Thyroid gland (tissue), 4 donors: ENCODE measurements around the gene ZKSCAN7. TPM values are rescaled to one million over a fixed set of nuclear protein-coding genes. Genes with fewer than 3 reads are reported as not detected.
"Not testable (repeated sequence)": the region's sequence is repeated elsewhere in the genome, so short reads cannot be mapped to it uniquely, and the experiment has no call there.

Source experiments
- DNase-seq, 2 donors: peaks; one replicate each; pipeline ENCODE4 v3.0.0-alpha.2; 2019
- H3K27ac ChIP-seq, 3 donors: fragments of 200-600 bp; sonication (generic); 1 replicate in 2 of 3; 2 replicates in 1 of 3; pipeline ENCODE4 v1.5.1; 2016 to 2019; ENCODE audit warnings: mild to moderate bottlenecking in 1 of 3, moderate library complexity in 1 of 3
- H3K27me3 ChIP-seq: fragments of 200-600 bp; sonication (generic); one replicate; pipeline ENCODE4 v1.5.1; 2019
- H3K36me3 ChIP-seq, 2 donors: fragments of 200-600 bp; sonication (generic); one replicate each; pipeline ENCODE4 v1.5.1; 2016 to 2019
- H3K4me1 ChIP-seq, 2 donors: fragments of 200-600 bp; sonication (generic); one replicate each; pipeline ENCODE4 v1.5.1; 2017 to 2019
- H3K4me3 ChIP-seq, 3 donors: fragments of 200-600 bp; sonication (generic); replicated peaks in 1 of 3; 1 replicate in 2 of 3; 2 replicates in 1 of 3; pipeline ENCODE4 v1.5.1; 2016; ENCODE audit warnings: mild to moderate bottlenecking in 1 of 3
- H3K9me3 ChIP-seq: fragments of 200-600 bp; sonication (generic); one replicate; pipeline ENCODE4 v1.5.1; 2017
- POLR2A ChIP-seq, 2 donors: fragments of 450-650 bp; IDR thresholded peaks; one replicate each; pipeline ENCODE4 v1.6.1; 2017; ENCODE audit warnings: antibody characterized with exemption in 2 of 2, mild to moderate bottlenecking in 2 of 2, moderate library complexity in 1 of 2
- WGBS, 2 donors: methylation state at CpG; one replicate each; pipeline ENCODE4 v1.1.5; 2017; 5-methylcytosine and 5-hydroxymethylcytosine counted together
- intact Hi-C: fragments of 100-400 bp; cut with DNase I; formaldehyde crosslinking; loops from one replicate; pipeline ENCODE4 v1.15.1; 2023
- total RNA-seq, 4 donors: library from RNA; depleted of rRNA; stranded (reverse); fragments of >200 nt; gene quantifications; one replicate each; pipeline ENCODE4 v1.2.3, GENCODE V29; 2016
- TF ChIP-seq, protein P1 (sequence below), 6 experiments: fragments of 200-600 bp in 3 of 6; fragments of 450-650 bp in 3 of 6; sonication (generic) in 3 of 6; IDR thresholded peaks; one replicate each; pipeline ENCODE4 v1.5.1; 2016 to 2019; ENCODE audit warnings: antibody characterized with exemption in 6 of 6, mild to moderate bottlenecking in 2 of 6, inconsistent platforms in 1 of 6, moderate library complexity in 1 of 6

ZKSCAN7 gene
- total RNA-seq, 4 donors from 2014 or later: 6.1 to 12.0 (median 10.0) TPM

DNA sequence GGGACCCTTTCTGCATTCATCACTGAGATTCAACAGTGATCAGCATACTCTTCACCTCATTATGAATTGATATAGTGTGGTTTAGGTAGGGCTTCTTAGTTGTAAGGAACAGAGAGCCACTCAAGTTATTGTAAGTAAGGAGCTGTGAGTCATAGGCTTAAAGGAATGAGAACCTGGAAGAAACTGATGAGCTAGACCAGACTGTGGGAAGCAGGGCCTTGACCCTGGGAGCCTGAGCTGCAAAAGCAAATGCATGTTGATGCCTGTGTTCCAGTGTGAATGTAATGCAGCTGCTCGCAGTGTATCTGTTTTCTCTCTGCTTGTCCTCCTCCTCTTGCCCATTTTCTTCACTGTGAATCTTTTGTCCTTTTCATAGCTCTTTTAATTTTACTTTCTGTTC is 13.6 kb downstream of the ZKSCAN7 start:
- Histone ChIP-seq H3K9me3 (no peaks in the 10 kb centered on the region), H3K27me3 (no peaks in the 10 kb centered on the region), H3K4me3 (no peak overlapping the region), H3K27ac (no peak overlapping the region), H3K36me3 (peaks cover 14 to 28% of the 10 kb centered on the region in 2 donors), H3K4me1 (no peaks in the 10 kb centered on the region)
- TF ChIP-seq, protein P1, sequence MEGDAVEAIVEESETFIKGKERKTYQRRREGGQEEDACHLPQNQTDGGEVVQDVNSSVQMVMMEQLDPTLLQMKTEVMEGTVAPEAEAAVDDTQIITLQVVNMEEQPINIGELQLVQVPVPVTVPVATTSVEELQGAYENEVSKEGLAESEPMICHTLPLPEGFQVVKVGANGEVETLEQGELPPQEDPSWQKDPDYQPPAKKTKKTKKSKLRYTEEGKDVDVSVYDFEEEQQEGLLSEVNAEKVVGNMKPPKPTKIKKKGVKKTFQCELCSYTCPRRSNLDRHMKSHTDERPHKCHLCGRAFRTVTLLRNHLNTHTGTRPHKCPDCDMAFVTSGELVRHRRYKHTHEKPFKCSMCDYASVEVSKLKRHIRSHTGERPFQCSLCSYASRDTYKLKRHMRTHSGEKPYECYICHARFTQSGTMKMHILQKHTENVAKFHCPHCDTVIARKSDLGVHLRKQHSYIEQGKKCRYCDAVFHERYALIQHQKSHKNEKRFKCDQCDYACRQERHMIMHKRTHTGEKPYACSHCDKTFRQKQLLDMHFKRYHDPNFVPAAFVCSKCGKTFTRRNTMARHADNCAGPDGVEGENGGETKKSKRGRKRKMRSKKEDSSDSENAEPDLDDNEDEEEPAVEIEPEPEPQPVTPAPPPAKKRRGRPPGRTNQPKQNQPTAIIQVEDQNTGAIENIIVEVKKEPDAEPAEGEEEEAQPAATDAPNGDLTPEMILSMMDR (IDR thresholded peaks at IDR 0.05): no peak
- TF ChIP-seq POLR2A (IDR thresholded peaks at IDR 0.05): no peak
- no peak for DNase-seq
- WGBS, 2 donors: 98 to 100% methylated on average over 1 of the region's 1 CpG
- intact Hi-C loops: no loop called here

GRCh38 chr3:44571024-44571423 is 16.0 kb downstream of the ZKSCAN7 start:
- WGBS, 2 donors: 93% methylated on average over 4 of the region's 4 CpGs
- H3K27me3 ChIP-seq: no peaks in the 10 kb centered on the region

DNA sequence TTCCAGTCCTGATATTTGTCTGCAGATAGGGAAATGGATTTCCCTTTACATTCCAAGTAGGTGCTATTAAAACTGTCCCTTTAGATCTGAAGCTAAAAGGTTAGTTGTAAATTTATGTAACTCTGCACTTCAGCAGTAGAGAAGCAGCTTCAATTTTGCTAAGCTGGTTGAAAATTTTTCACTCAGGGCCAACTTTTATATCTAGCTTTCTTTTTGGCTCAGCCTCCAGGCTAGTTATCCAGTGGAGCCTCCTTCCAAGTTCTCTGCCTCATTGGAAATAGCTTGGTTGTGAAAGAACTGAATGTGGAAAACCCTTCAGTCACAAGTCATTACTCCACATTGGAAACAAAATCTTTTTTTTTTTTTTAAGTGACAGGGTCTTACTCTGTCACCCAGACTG is 21.6 kb downstream of the ZKSCAN7 start:
- Histone ChIP-seq H3K27ac (no peak overlapping the region), H3K9me3 (no peaks in the 10 kb centered on the region), H3K36me3 (no peaks in the 10 kb centered on the region), H3K4me1 (no peaks in the 10 kb centered on the region), H3K4me3 (no peak overlapping the region), H3K27me3 (no peaks in the 10 kb centered on the region)
- no peak for TF ChIP-seq POLR2A (IDR thresholded peaks at IDR 0.05)
- TF ChIP-seq, protein P1 (IDR thresholded peaks at IDR 0.05): no peak
- intact Hi-C loops: no loop called here
- no peak for DNase-seq

More at GRCh38 chr3:44571024-44571423, 16.0 kb downstream of the ZKSCAN7 start:
- no peak overlapping the region for H3K4me3 ChIP-seq
- H3K9me3 ChIP-seq: no peaks in the 10 kb centered on the region
- TF ChIP-seq POLR2A (IDR thresholded peaks at IDR 0.05): no peak
- TF ChIP-seq, protein P1 (IDR thresholded peaks at IDR 0.05): no peak
- intact Hi-C loops: no loop called here
- peaks cover 14 to 28% of the 10 kb centered on the region in 2 donors for H3K36me3 ChIP-seq
- H3K27ac ChIP-seq: no peak overlapping the region
- no peak for DNase-seq
- no peaks in the 10 kb centered on the region for H3K4me1 ChIP-seq

- H3K9me3 ChIP-seq, H3K4me1 ChIP-seq, H3K4me3 ChIP-seq, H3K27me3 ChIP-seq, DNase-seq, intact Hi-C loops, H3K36me3 ChIP-seq, H3K27ac ChIP-seq: not testable (repeated sequence)
- 87 to 89% methylated on average over 8 to 9 of the region's 11 CpGs for WGBS, 2 donors
These were observed 22.5 kb downstream of the ZKSCAN7 start for GRCh38 chr3:44577354-44577952.

DNA sequence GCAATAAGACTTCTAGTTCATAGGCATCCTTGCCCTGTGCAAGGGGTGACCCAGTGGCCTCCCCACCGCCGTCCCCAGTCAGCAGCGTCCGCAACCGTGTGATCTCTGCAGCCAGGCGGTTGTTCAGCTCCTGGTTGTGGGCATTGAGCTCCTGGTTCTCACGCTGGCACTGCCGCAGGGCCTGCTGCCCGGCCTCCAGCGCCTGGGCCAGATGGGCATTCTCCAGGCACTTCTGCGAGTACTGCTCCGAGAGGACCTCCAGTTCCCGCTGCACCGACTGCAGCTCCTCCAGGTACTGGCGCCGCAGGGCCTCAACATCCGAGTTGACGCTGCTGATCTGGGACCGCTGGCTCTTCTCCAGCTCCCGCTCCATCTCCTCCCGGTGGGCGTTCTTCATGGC is 23.3 kb downstream of the ZKSCAN7 start:
- H3K27ac ChIP-seq, H3K27me3 ChIP-seq, H3K36me3 ChIP-seq, H3K4me1 ChIP-seq, intact Hi-C loops, H3K4me3 ChIP-seq, DNase-seq, H3K9me3 ChIP-seq: not testable (repeated sequence)
- 98 to 99% methylated on average over 14 to 22 of the region's 22 CpGs for WGBS, 2 donors

DNA sequence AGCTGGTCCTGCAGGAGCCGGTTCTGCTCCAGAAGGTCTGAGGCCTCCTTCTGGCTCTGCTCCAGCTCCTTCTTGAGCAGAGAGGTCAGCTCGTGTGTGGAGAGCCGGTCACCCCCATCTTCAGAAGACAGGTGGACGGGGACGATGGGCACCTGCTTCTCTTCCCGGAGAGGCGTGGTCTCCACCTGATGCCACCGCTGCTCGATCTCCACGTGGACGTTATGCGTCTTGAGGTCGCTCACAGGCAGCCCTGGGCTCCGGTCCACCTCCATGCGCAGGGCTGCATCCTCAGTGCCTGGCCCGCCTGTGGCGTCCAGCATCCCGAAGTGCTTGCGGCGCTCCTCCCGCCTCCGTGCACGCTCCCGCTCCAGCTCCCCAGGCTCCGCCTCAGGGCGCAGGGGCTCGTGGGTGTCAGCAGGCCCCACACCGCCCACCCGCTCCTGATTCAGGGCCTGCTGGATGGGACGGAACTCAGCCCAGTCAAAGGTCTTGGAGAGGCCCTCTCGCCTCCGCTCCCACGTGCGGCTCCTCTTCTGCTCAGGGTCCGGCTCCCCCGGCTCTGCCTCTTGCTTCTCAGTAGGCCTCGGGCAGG is 24.0 kb downstream of the ZKSCAN7 start:
- 94% methylated on average over 35 to 37 of the region's 37 CpGs for WGBS, 2 donors
- H3K4me1 ChIP-seq, H3K27me3 ChIP-seq, H3K4me3 ChIP-seq, H3K9me3 ChIP-seq, H3K36me3 ChIP-seq, H3K27ac ChIP-seq, DNase-seq, intact Hi-C loops: not testable (repeated sequence)

DNA sequence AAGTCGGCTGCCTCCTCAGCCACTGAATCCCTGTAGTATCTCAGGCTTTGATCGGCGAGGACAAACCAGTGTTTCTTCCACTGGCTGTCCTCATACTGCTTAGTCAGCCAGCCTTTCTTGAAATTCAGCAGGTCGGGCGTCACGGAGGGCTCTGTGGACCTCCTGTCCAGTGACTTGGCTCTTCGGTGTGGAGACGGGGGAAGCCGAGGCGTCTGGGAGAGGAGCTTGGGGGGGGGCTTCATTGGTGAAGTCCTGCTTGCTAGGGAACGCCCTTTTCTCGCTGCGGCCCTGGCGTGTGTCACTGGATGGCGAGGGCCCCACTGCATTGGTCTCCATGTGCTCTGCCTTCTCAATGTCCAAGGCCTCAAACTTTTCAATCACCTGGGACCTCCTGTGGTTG is 24.8 kb downstream of the ZKSCAN7 start:
- H3K9me3 ChIP-seq, H3K27ac ChIP-seq, H3K36me3 ChIP-seq, DNase-seq, H3K27me3 ChIP-seq, H3K4me1 ChIP-seq, intact Hi-C loops, H3K4me3 ChIP-seq: not testable (repeated sequence)
- WGBS, 2 donors: 94 to 99% methylated on average over 14 to 15 of the region's 15 CpGs

- 31 to 39% methylated on average over 10 to 25 of the region's 62 CpGs for WGBS, 2 donors
- H3K4me3 ChIP-seq, H3K27ac ChIP-seq, H3K4me1 ChIP-seq, H3K27me3 ChIP-seq, DNase-seq, H3K9me3 ChIP-seq, H3K36me3 ChIP-seq, intact Hi-C loops: not testable (repeated sequence)
These were observed 26.0 kb downstream of the ZKSCAN7 start for GRCh38 chr3:44580971-44581370.
